A204.1 (cell line): ENCODE results near the gene IRF7.

Experiments
- FAIRE-seq: peaks from 2 replicates; lab custom pipeline; 2012; peaks lifted over from hg19 to GRCh38; lab: Jason Lieb, UNC

The IRF7 gene

DNA sequence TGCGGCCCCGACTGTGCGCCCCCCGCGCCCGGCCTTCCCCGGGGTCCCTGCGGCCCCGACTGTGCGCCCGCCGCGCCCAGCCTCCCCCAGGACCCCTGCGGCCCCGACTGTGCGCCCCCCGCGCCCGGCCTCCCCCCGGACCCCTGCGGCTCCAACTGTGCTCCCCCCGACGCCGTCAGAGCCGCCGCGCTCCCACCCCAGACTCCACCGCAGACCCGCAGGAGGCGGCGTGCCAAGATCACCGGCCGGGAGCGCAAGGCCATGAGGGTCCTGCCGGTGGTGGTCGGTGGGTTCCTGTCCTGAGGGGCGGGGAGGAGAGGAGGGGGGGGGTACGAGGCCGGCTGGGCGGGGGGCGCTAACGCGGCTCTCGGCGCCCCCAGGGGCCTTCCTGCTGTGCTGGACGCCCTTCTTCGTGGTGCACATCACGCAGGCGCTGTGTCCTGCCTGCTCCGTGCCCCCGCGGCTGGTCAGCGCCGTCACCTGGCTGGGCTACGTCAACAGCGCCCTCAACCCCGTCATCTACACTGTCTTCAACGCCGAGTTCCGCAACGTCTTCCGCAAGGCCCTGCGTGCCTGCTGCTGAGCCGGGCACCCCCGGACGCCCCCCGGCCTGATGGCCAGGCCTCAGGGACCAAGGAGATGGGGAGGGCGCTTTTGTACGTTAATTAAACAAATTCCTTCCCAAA lies 24.4 kb upstream of the IRF7 start:
- no peak for FAIRE-seq

DNA sequence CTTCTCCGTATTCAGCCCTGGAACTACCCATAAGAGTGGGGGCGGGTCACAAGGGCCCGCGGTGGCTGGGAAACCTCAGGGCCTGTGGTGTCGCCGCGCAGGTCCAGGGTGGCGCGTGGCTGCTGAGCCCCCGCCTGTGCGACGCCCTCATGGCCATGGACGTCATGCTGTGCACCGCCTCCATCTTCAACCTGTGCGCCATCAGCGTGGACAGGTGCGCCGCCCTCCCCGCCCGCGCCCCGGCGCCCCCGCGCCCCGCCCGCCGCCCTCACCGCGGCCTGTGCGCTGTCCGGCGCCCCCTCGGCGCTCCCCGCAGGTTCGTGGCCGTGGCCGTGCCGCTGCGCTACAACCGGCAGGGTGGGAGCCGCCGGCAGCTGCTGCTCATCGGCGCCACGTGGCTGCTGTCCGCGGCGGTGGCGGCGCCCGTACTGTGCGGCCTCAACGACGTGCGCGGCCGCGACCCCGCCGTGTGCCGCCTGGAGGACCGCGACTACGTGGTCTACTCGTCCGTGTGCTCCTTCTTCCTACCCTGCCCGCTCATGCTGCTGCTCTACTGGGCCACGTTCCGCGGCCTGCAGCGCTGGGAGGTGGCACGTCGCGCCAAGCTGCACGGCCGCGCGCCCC lies 23.7 kb upstream of the IRF7 start:
- no peak for FAIRE-seq

GRCh38 chr11:638631-639331 lies 23.0 kb upstream of the IRF7 start:
- FAIRE-seq = no peak

DNA sequence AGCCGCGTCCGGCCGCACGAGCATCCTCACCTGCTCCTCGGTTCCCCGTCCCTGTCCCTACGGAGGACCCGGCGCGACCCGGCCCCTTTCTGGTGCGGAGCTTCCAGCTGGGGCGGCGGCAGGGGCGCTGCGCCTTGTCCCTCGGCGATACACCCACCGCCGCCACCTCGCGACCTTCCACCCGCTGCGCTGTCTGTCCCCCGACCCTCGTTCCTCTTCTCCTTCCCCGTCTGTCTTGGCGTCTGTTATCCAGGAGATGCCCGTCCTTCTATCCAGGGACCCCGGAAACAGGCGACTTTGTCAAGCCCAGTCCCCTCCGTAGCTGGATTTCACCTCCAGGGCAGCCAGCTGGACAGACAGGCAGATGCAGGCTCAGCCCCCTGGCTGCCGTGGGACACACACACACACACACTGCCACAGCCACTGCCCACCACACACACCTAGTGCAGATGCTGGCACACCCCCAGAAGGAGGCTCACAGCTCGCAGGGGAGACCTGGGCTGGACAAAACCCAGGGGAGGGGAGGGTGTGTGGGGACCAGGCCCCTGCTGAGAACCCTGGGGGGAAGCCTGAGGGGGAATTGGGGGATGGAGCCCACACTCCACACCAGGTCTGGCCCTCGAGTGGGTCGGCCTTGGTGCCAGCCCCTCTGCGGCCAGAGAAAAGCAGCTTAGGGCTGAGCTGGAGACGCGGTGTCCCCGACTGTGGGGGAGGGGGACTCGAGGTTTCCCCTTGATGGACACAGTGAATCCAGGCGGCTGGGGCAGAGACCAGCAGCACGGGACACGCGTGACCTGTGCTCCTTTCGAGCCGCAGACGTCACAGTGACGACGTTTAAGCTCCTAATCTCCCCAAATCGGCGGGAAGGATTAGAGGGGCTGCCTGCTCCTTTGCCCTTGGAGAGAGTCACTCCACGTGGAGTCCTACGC lies 22.1 kb upstream of the IRF7 start:
- FAIRE-seq = no peak

DNA sequence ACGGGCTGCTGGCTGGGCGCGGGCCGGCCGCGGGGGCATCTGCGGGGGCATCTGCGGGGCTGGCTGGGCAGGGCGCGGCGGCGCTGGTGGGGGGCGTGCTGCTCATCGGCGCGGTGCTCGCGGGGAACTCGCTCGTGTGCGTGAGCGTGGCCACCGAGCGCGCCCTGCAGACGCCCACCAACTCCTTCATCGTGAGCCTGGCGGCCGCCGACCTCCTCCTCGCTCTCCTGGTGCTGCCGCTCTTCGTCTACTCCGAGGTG lies 21.5 kb upstream of the IRF7 start:
- no peak for FAIRE-seq

GRCh38 chr11:636511-637332 lies 21.0 kb upstream of the IRF7 start, which contains the start of gene DRD4:
TSS of gene DRD4 (plus strand) at chr11:637269. CDS start at chr11:637305, 36 bp downstream.
- FAIRE-seq = no peak

DNA sequence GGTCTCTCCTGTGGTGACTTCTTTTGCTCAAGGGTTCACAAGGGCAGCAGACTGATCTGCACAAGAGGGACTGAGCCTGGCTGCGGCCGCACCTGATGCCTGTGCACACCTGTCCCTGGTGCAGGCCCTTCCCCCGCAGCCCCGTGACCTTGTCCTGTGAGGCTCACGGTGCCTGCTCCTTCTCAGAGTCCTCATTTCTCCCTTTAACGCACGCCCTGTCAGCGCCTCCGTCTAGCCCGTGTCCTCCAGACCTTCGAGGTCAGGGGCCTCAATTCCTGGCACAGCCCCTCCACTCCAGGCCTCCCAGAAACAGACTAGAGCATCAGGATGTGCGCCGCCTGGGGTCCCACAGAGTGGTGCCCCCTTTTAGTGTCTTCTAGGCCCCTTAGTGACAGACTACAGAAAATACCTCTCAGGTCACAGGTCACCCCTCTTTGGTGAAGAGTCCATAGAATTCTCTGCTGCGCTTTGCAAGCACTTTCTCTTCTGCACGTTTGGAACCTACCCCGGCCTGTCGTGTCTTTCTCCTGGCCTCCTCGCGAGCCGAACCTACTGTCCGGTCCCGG lies 20.3 kb upstream of the IRF7 start:
- no peak for FAIRE-seq

DNA sequence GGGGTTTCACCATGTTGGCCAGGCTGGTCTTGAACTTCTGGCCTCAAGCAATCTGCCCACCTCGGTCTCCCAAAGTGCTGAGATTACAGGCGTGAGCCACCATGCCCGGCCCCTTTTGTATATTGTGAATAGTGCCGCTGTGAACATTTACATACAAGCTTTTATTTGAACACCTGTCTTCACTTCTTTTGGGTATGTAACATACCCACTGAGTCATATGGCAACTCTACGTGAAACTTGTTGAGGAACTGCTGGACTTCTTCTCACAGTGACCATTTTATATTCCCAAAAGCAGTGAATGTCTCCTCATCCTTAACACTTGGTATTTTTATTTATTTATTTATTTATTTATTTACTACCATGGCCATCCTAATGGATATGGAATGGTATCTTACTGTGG lies 15.1 kb upstream of the IRF7 start:
- no peak for FAIRE-seq

- no peak for FAIRE-seq
Measured at GRCh38 chr11:629237-629583, 13.5 kb upstream of the IRF7 start.

- no peak for FAIRE-seq
Measured at GRCh38 chr11:628056-628455, 12.3 kb upstream of the IRF7 start.

GRCh38 chr11:627308-627576 lies 11.5 kb upstream of the IRF7 start:
- FAIRE-seq = no peak

DNA sequence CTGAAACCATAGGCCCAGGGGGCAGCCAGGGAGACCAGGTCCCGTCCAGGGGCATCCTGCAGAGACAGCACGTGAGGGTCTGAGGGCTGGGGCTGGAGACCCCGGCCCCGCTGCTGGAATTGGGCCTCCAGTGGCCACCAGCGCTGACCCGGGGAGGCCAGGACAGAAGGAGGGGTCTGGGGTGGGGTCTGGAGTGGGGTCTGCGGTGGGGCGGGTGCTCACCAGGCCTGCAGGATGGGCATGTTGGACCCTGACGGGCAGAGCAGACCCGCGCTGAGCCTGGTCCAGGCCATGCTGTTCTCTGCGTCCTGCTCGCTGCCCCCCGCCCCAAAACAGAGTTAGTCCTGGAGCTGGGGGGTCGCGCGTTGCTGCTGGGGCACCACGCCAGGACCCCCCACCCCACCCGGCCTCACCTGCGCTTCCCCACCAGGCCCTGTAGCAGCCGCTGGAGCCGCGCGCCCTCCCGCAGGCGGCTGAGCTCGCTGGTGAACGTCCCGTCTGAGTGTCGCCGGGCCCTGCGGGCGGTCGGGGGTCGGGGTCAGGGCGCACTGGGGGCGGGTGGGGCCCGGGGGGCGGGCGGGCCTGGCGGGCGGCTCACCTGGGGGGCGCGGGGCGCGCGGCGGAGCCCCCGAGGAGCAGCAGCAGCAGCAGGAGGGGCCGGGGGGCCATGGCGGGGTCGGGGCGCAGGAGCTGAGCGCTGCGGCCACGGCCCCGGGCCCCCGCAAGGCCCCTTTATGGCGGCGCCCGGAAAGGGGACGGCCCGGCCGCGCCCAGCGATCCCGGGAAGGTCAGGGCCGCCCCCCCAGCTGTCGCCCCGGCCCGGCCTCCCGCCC lies 10.9 kb upstream of the IRF7 start, which contains the start of gene SCT:
Gene SCT (minus strand): TSS at position 707 of the 833 bp plus-strand sequence. CDS start 38 bp downstream, at position 669.
- no peak for FAIRE-seq

- no peak for FAIRE-seq
Measured at GRCh38 chr11:625636-626268, 10.0 kb upstream of the IRF7 start.

DNA sequence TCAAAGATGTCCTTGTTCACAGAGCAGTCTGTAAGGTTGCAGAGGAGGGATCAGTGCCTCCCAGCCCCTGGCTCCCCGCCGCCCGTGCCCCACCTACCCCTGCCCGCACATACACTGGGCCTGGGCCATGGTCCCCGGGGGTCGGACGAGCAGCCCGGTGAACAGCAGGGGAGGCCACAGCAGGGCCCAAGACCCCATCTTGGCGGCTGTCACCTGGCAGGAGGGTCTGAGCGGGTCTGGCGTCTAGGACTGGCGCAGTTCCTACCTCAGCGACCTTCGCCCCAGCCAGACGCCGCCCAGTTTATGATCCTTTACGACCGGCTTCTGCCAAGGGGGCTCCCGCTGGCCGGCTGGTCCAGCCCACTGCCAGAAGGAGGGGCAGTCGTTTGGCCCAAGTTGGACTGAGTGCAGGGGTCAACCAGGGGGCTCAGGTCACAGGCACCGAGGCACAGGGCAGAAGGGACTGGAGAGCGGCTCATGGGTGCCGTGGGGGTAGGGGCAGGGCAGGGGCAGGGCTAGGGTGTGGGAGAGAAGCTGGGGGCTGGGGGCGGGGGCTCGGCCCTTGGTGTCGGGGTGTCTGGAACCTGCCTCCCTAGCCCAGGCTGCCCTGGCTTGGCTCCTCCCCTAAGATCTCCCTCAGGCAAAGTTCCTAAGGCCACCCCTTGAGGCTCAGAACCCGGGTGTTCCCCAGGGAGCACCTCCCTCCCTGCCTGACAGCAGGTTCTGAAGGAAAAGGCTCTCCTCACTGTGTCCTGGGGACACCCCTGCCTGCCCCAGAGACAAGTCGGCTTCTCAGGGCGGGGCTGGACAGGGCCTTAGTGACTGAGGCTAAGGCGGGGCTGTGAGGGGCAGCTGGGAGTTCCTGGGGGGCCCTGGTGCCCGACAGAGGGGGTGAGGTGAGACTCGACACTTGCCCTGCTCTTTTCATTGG lies 9.2 kb upstream of the IRF7 start, which contains the start of gene CDHR5:
Gene CDHR5 (minus strand): TSS at position 251 of the 931 bp plus-strand sequence. CDS start 53 bp downstream, at position 198.
- no peak for FAIRE-seq

GRCh38 chr11:623999-624704 lies 8.4 kb upstream of the IRF7 start:
- no peak for FAIRE-seq

DNA sequence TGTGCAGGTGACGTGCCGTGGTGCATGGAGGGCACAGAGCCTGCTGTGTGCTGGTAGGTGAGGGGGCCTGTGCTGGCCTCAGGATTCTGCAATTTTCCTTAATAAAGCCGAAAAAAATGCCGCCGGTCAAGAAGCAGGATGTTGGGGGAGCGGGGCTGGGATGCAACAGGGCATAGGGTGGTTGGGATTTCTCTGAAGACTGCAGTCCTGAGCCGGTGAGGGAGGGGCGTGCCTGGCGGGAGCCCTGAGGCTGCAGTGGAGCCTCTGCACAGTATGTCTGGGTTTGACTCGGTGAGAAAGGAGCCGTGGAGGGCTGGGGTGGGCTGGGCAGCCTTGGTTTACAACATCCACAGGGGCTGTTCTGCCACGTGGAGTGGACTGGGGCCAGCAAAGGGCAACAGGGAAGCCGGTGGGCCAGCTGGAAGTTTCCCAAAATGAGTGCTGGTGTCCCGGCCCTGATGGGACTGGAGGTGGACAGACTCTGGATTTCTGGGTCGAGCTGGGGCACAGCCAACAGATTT lies 7.7 kb upstream of the IRF7 start:
- no peak for FAIRE-seq

- no peak for FAIRE-seq
Measured at GRCh38 chr11:621838-622237, 6.1 kb upstream of the IRF7 start.
